H1 (cell line): Measurements from ENCODE around the gene TLCD3A. TPM values are rescaled to one million over a fixed set of nuclear protein-coding genes. Genes with fewer than 3 reads are reported as not detected.

Experiments
- CTCF ChIA-PET: fragments of 300-600 bp; sonication (Branson Sonifier 250); formaldehyde crosslinking; loops from one replicate; lab custom pipeline; 2021; ENCODE audit not compliant: partially characterized antibody; lab: Charles Lee
- POLR2A ChIA-PET: fragments of 300-600 bp; sonication (Branson Sonifier 250); formaldehyde crosslinking; loops from one replicate; lab custom pipeline; 2021; ENCODE audit warnings: inconsistent platforms; ENCODE audit not compliant: partially characterized antibody; lab: Charles Lee
- DNase-seq, 2 experiments: peaks; one replicate each; pipeline versions ENCODE4 v3.0.0 to v3.0.0-alpha.2; 2010 to 2022; ENCODE audit warnings: low spot score in 2 of 2, low read depth in 1 of 2, mixed read lengths in 1 of 2
- FAIRE-seq: peaks from 2 replicates; lab custom pipeline; 2011; peaks lifted over from hg19 to GRCh38; lab: Jason Lieb, UNC
- H2AFZ ChIP-seq: 2 replicates; pipeline ENCODE4 v1.8.1; 2012; ENCODE audit warnings: low read length, inconsistent platforms
- H2AK5ac ChIP-seq: 2 replicates; pipeline ENCODE4 v1.6.1; 2013; ENCODE audit warnings: low read depth, low read length
- H2BK120ac ChIP-seq: replicated peaks from 2 replicates; pipeline ENCODE3; 2013; ENCODE audit warnings: low read depth, low read length, inconsistent platforms
- H2BK12ac ChIP-seq: 2 replicates; pipeline ENCODE4 v1.6.1; 2013; ENCODE audit warnings: low read depth, low read length
- H2BK15ac ChIP-seq: 2 replicates; pipeline ENCODE4 v1.6.1; 2013; ENCODE audit warnings: low read length
- H2BK20ac ChIP-seq: 2 replicates; pipeline ENCODE4 v1.6.1; 2013; ENCODE audit warnings: low read length
- H2BK5ac ChIP-seq: 2 replicates; pipeline ENCODE4 v1.6.1; 2013; ENCODE audit warnings: low read depth, low read length
- H3K14ac ChIP-seq: 2 replicates; pipeline ENCODE4 v1.6.1; 2013; ENCODE audit warnings: inconsistent platforms; ENCODE audit not compliant: insufficient read length
- H3K18ac ChIP-seq: 2 replicates; pipeline ENCODE4 v1.6.1; 2013; ENCODE audit warnings: low read length; ENCODE audit errors: extremely low read depth
- H3K23ac ChIP-seq: 2 replicates; pipeline ENCODE4 v1.6.1; 2013; ENCODE audit warnings: inconsistent platforms; ENCODE audit not compliant: insufficient read length
- H3K23me2 ChIP-seq: 2 replicates; pipeline ENCODE4 v1.6.1; 2013; ENCODE audit warnings: low read depth, low read length
- H3K27ac ChIP-seq: 2 replicates; pipeline ENCODE4 v1.6.1; 2011; ENCODE audit warnings: low read depth, low read length, inconsistent platforms
- H3K27me3 ChIP-seq, 4 experiments: replicated peaks in 1 of 4; 1 replicate in 1 of 4; 2 replicates in 3 of 4; pipeline versions ENCODE4 v1.6.1 to v1.8.1; 2011 to 2013; ENCODE audit warnings: low read length in 3 of 4, mild to moderate bottlenecking in 3 of 4, inconsistent platforms in 2 of 4, mixed read lengths in 2 of 4, moderate library complexity in 1 of 4; ENCODE audit not compliant: control insufficient read depth in 3 of 4, insufficient read depth in 3 of 4; ENCODE audit errors: extremely low read depth in 1 of 4
- H3K36me3 ChIP-seq, 4 experiments: 2 replicates each; pipeline versions ENCODE4 v1.6.1 to v1.8.1; 2011 to 2013; ENCODE audit warnings: mild to moderate bottlenecking in 4 of 4, low read length in 3 of 4, moderate library complexity in 2 of 4, control low read depth in 1 of 4, inconsistent platforms in 1 of 4; ENCODE audit not compliant: insufficient read depth in 4 of 4, control insufficient read depth in 2 of 4
- H3K4ac ChIP-seq: replicated peaks from 2 replicates; pipeline ENCODE3; 2013; ENCODE audit warnings: low read length, low read depth, mixed read lengths, inconsistent platforms; ENCODE audit not compliant: insufficient read length
- H3K4me1 ChIP-seq, 4 experiments: replicated peaks in 1 of 4; 1 replicate in 1 of 4; 2 replicates in 3 of 4; pipeline versions ENCODE4 v1.6.1 to v1.8.1; 2011 to 2013; ENCODE audit warnings: low read length in 3 of 4, inconsistent platforms in 2 of 4, mixed read lengths in 1 of 4; ENCODE audit not compliant: insufficient read depth in 4 of 4, control insufficient read depth in 3 of 4
- H3K4me2 ChIP-seq, 2 experiments: 2 replicates each; pipeline versions ENCODE4 v1.6.1 to v1.8.1; 2011 to 2013; ENCODE audit warnings: low read depth in 2 of 2, low read length in 2 of 2, control low read depth in 1 of 2, inconsistent platforms in 1 of 2, mild to moderate bottlenecking in 1 of 2; ENCODE audit not compliant: insufficient read depth in 1 of 2
- H3K4me3 ChIP-seq, 4 experiments: fragments of 200-600, 300-600 bp in 1 of 4; sonication (generic), shearing (Covaris generic), sonication (Bioruptor Twin) in 1 of 4; 2 replicates each; pipeline versions ENCODE4 v1.5.1 to v1.8.1; 2011 to 2016; ENCODE audit warnings: low read length in 4 of 4, low read depth in 3 of 4, control low read depth in 2 of 4, inconsistent platforms in 2 of 4, mild to moderate bottlenecking in 2 of 4, mixed read lengths in 1 of 4, moderate library complexity in 1 of 4; ENCODE audit not compliant: insufficient read depth in 2 of 4; ENCODE audit errors: extremely low read depth in 1 of 4
- H3K56ac ChIP-seq: replicated peaks from 2 replicates; pipeline ENCODE3; 2013; ENCODE audit warnings: low read depth, mild to moderate bottlenecking, mixed read lengths, low read length, inconsistent platforms; ENCODE audit not compliant: insufficient read length
- H3K79me1 ChIP-seq: 2 replicates; pipeline ENCODE4 v1.6.1; 2013; ENCODE audit warnings: low read depth, low read length, control low read depth
- H3K79me2 ChIP-seq, 2 experiments: 2 replicates each; pipeline versions ENCODE4 v1.6.1 to v1.8.1; 2012 to 2013; ENCODE audit warnings: low read length in 2 of 2, mild to moderate bottlenecking in 2 of 2, inconsistent platforms in 1 of 2; ENCODE audit not compliant: insufficient read depth in 2 of 2, control insufficient read depth in 1 of 2
- H3K9ac ChIP-seq, 4 experiments: replicated peaks in 1 of 4; 1 replicate in 1 of 4; 2 replicates in 3 of 4; pipeline versions ENCODE4 v1.6.1 to v1.8.1; 2011 to 2013; ENCODE audit warnings: low read depth in 3 of 4, low read length in 3 of 4, control low read depth in 2 of 4, mild to moderate bottlenecking in 2 of 4, moderate library complexity in 2 of 4, inconsistent platforms in 1 of 4; ENCODE audit errors: extremely low read depth in 1 of 4
- H3K9me3 ChIP-seq, 2 experiments: 2 replicates each; pipeline versions ENCODE4 v1.6.1 to v1.8.1; 2012 to 2013; ENCODE audit warnings: mild to moderate bottlenecking in 2 of 2, moderate library complexity in 2 of 2, control low read depth in 1 of 2, inconsistent platforms in 1 of 2, low read depth in 1 of 2, low read length in 1 of 2, mixed read lengths in 1 of 2; ENCODE audit not compliant: insufficient read depth in 2 of 2
- H4K20me1 ChIP-seq, 2 experiments: replicated peaks in 1 of 2; 2 replicates each; pipeline versions ENCODE3 to v1.8.1; 2011 to 2013; ENCODE audit warnings: inconsistent platforms in 2 of 2, low read length in 2 of 2, mild to moderate bottlenecking in 1 of 2; ENCODE audit not compliant: insufficient read depth in 2 of 2, control insufficient read depth in 1 of 2
- H4K5ac ChIP-seq: 2 replicates; pipeline ENCODE4 v1.6.1; 2013; ENCODE audit warnings: low read length, low read depth, mixed read lengths, inconsistent platforms; ENCODE audit not compliant: insufficient read length
- H4K8ac ChIP-seq: 2 replicates; pipeline ENCODE4 v1.8.0; 2013; ENCODE audit warnings: mild to moderate bottlenecking, moderate library complexity, low read length, inconsistent platforms; ENCODE audit not compliant: insufficient read depth; ENCODE audit errors: extremely low read depth
- H4K91ac ChIP-seq: replicated peaks from 2 replicates; pipeline ENCODE3; 2013; ENCODE audit warnings: low read length, mixed read lengths, inconsistent platforms; ENCODE audit not compliant: insufficient read length
- CEBPB ChIP-seq: IDR thresholded peaks from 2 replicates; pipeline ENCODE4 v1.6.1; 2012; ENCODE audit warnings: low read depth, low read length
- WGBS, 2 experiments: shearing (Covaris generic) in 1 of 2; methylation state at CpG; one replicate each; pipeline versions ENCODE4 v1.1.6 to v1.1.7; 2013 to 2015; ENCODE audit warnings: low lambda C conversion rate in 2 of 2, mixed read lengths in 2 of 2, inconsistent platforms in 1 of 2, low coverage in 1 of 2, missing lambda C conversion rate in 1 of 2; ENCODE audit not compliant: insufficient replicate concordance in 2 of 2, insufficient coverage in 1 of 2, insufficient read length in 1 of 2; ENCODE audit errors: extremely low coverage in 1 of 2, missing lambda C conversion rate in 1 of 2; 5-methylcytosine and 5-hydroxymethylcytosine counted together
- polyA plus RNA-seq, 7 experiments: library from polyadenylated mRNA; depleted of rRNA in 3 of 7; stranded (reverse) in 5 of 7; unstranded in 2 of 7; fragments of >200 nt in 5 of 7; fragments of 200-250 nt in 2 of 7; gene quantifications; 1 replicate in 5 of 7; 2 replicates in 1 of 7; 4 replicates in 1 of 7; pipeline versions ENCODE4 v1.2.1 to v1.2.3, GENCODE V29; 2011 to 2013; ENCODE audit warnings: missing spikeins in 2 of 7, mixed read lengths in 2 of 7
- total RNA-seq: library from RNA; stranded (reverse); fragmentation: NEBNext Ultra II Directional; extraction: Animal tissue kit (Norgen Biotek cat#: 25700); gene quantifications from 2 replicates; pipeline ENCODE4 v1.2.1, GENCODE V29; 2021

Gene TLCD3A
- total and polyA plus RNA-seq, 2 of the 8 experiments (the other 6 are each of a cell fraction or from before 2014, with no cell fraction given) = 26.1 to 48.8 TPM

DNA sequence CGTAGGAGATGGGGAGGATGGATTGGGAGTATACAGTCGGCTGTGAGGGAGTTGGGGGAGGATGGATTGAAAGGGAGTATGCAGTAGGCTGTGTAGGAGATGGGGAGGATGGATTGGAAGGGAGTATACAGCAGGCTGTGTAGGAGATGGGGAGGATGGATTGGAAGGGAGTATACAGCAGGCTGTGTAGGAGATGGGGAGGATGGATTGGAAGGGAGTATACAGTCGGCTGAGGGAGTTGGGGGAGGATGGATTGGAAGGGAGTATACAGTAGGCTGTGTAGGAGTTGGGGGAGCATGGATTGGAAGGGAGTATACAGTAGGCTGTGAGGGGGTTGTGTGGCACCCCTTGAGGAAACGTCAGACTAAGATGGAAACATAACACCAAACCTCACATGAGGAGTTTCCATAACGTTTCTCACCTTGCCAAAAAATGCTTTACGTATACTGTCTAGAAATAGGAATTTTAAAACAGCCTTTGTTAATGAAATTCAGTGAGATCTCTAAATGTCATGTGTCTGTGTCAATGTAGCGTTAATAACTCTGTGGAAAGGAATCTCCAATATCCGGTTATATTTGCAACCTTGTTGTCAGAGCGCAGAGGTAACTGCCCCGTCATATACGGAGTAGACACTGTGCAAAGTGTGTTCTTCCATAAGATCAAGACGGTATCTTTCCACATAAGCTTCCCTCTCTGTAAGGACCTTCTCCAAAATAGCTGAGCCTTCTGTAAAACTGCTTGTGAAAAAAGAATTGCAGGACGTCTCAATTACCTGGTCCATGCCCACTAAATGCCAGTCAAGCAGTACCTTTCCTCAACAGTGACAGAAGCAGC, 11.5 kb upstream of the TLCD3A start:
- H3K27me3 ChIP-seq = no peaks in the 10 kb centered on the region
- no peak overlapping the region for H2BK20ac ChIP-seq
- no peaks in the 10 kb centered on the region for H3K36me3 ChIP-seq
- H3K4ac ChIP-seq = no peak overlapping the region
- no peak overlapping the region for H4K8ac ChIP-seq
- H3K9me3 ChIP-seq = no peaks in the 10 kb centered on the region
- H4K5ac ChIP-seq = no peak overlapping the region
- H2BK5ac ChIP-seq = no peak overlapping the region
- no peak overlapping the region for H3K27ac ChIP-seq
- H3K56ac ChIP-seq = no peak overlapping the region
- H4K91ac ChIP-seq = no peak overlapping the region
- no peak overlapping the region for H3K9ac ChIP-seq
- H2AK5ac ChIP-seq = no peak overlapping the region
- no peak overlapping the region for H3K14ac ChIP-seq
- no peak for FAIRE-seq
- WGBS, 2 experiments = 87% methylated on average over 13 of the region's 13 CpGs; no CpG with 5 or more reads in 1 of the 2 experiments
- no peak overlapping the region for H2BK12ac ChIP-seq
- H2BK15ac ChIP-seq = no peak overlapping the region
- no peak overlapping the region for H3K4me2 ChIP-seq
- H3K4me3 ChIP-seq = no peak overlapping the region
- no peak overlapping the region for H2AFZ ChIP-seq
- no peaks in the 10 kb centered on the region for H3K23me2 ChIP-seq
- TF ChIP-seq CEBPB = no peak
- TF ChIP-seq, all 59 proteins: peak for 0
- no peak for DNase-seq
- ChIA-PET POLR2A (interaction anchor here (0.5 kb wide), 1 partner anchor 280 kb away, joined by 3 read pairs; no protein-coding TSS in a partner anchor), CTCF (interaction anchor here (1.2 kb wide), 1 partner anchor 19 kb away, joined by 5 read pairs; no protein-coding TSS in a partner anchor)
- H3K79me1 ChIP-seq = no peaks in the 10 kb centered on the region
- H2BK120ac ChIP-seq = no peak overlapping the region
- H3K79me2 ChIP-seq = no peaks in the 10 kb centered on the region
- no peak overlapping the region for H3K23ac ChIP-seq
- H4K20me1 ChIP-seq = no peaks in the 10 kb centered on the region
- no peak overlapping the region for H3K18ac ChIP-seq
- peaks cover 0 to 5% (median 4%) of the 10 kb centered on the region in 4 experiments; a peak in 5 of 7 replicates for H3K4me1 ChIP-seq
